Esophagus muscularis mucosa (tissue), 4 donors: ENCODE data around the gene MAGI2.

Source experiments
- CTCF ChIP-seq, 3 experiments: fragments of 200-600 bp in 2 of 3; fragments of 450-650 bp in 1 of 3; sonication (generic) in 2 of 3; IDR thresholded peaks; one replicate each; pipeline ENCODE4 v1.5.1; 2017 to 2019; ENCODE audit warnings: antibody characterized with exemption in 3 of 3, mild to moderate bottlenecking in 2 of 3, moderate library complexity in 1 of 3
- EP300 ChIP-seq: sonication (generic); formaldehyde crosslinking; IDR thresholded peaks from one replicate; pipeline ENCODE4 v1.6.1; 2017; ENCODE audit warnings: antibody characterized with exemption
- POLR2A ChIP-seq: fragments of 450-650 bp; IDR thresholded peaks from one replicate; pipeline ENCODE4 v1.6.1; 2017; ENCODE audit warnings: antibody characterized with exemption, moderate library complexity, mild to moderate bottlenecking, low read depth
- POLR2AphosphoS5 ChIP-seq, 2 donors: sonication (generic); formaldehyde crosslinking; IDR thresholded peaks; one replicate each; pipeline ENCODE4 v1.6.1; 2017; ENCODE audit warnings: antibody characterized with exemption in 2 of 2

DNA sequence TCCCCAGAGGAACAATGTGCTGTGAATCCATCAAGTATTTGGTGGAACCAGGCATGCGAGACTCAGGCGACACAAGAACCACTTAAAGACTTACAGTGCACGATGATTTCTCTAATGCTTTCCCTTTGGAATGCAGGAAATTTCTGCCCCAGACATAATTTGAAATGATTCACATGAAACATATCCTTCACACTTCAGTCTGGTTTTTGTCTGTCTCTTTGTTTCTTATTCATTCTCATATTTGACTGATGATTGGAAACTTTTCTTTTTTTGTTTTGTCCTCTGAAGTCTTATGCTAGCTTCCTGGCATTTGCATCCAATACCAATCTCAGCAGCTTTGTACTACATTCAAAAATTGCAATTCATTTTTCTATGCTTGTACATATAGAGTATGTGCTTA is 1152.1 kb downstream of the MAGI2 start:
- TF ChIP-seq CTCF (IDR thresholded peaks at IDR 0.05) (no peak), POLR2A (no peak), EP300 (no peak), POLR2AphosphoS5 (IDR thresholded peaks at IDR 0.05) (no peak)
